Stimulated activated CD8-positive, alpha-beta memory T cell treated with anti-CD3 and anti-CD28 coated beads, Interleukin-12 subunit alpha, Interleukin-12 subunit beta, amount 100 ng/mL, for 4 hours (primary cell): Measurements from ENCODE around the gene C1S.
A peak's percentile ranks its signal among the peaks of the same experiment; 100 is the strongest.
"Not testable (repeated sequence)": the region's sequence is repeated elsewhere in the genome, so short reads cannot be mapped to it uniquely, and the experiment has no call there.

Source experiments
- DNase-seq: peaks from one replicate; pipeline ENCODE4 v3.0.0-alpha.2; 2020; ENCODE audit warnings: low read depth

Gene C1S

GRCh38 chr12:7102582-7102981, 42.1 kb downstream of the C1S start:
- no peak for DNase-seq

GRCh38 chr12:7103837-7104584, 43.5 kb downstream of the C1S start:
- no peak for DNase-seq

- DNase-seq: no peak
Measured at GRCh38 chr12:7106082-7106481, 45.6 kb downstream of the C1S start.

DNA sequence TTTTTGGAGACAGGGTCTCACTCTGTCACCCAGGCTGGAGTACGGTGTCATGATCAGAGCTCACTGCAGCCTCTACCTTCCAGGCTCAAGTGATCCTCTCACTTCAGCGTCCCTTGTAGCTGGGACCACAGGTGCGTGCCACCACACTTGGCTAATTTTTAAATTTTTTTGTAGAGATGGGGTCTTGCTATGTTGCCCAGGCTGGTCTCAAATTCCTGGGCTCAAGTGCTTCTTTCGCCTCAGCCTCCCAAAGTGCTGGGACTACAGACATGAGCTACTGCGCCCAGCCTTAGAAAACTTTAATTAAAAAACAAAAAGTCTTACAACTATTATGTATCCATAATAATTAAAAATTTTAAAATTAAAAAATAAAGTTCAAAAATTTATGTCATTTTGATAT, 46.7 kb downstream of the C1S start:
- DNase-seq: not testable (repeated sequence)

GRCh38 chr12:7107636-7108002, 47.1 kb downstream of the C1S start:
- DNase-seq: no peak

DNA sequence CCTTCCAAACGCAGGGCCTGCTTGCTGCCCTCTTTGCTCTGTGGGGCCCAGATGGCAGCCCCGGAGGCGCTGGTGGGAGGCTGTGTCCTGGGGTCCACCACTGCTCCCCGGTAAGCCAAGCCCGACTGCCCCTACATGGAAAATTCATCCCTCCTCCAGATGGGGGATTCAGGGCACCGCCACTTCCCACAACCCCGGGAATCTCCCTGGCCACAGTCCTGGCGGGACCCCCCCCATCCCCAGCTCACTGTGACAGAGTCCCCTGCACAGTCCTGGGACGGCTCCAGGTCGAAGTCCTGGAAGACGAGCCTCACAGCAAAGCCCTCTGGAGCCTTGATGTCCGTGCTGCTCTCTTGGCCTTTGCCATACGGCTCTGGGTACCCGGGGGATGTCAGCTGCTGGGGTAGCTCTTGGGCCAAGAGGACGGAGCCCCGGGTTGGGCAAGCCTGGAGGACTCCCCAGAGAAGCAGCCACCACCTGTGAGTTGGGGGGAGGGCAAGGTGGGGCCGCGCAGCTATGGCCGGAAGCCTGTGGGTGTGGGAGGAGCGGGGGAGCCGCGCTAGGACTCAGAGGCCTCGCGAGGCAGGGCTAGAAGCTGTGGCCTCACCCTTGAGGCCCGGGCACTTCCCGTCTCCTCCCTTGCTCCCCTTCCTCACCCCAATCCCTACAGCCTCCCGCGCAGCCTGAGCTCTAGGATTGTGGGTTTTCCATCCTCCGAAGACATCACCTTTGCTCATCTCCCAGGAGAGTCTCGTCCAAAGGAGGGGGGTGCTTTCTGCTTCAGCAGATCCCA, 47.7 kb downstream of the C1S start:
- peak; percentile 51 for DNase-seq

DNA sequence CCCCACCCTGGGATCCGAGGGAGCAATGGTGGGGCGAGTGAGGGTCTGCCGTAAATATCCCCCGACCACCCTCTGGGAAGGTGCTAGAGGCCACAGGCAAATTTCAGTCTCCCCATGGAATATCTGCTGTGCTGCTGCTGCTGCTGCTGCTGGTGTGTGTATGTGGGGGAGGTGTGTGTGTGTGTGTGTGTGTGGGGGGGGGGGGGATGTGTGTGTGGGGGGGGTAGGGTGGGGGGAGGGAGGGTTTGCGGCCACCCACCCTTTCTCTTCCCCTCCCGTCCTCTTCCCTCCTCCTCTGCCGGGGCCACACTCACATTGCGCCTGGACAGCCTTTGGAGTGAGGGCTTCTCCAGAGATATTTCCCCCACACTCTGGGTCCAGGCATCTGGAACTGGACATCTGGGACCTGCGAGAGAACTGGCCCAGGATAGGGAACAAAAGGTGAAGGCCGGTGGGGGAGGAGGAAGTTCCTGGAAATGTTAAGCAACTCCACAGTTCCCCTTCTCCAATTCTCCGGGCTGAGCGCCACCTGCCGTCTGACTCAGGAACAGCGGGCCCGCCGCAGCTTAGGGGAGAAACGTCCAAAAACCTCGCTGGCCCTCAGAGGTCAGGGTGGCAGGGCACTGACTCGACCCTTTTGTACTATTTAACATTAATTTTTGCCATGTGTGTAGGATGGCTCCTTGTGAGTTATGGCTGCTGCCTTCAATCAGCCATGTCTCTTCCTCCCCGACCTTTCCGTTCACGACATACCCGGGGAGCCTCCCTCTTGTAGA, 48.5 kb downstream of the C1S start, which contains the start of gene C1RL:
Gene C1RL (minus strand): TSS at position 419 of the 776 bp plus-strand sequence. CDS start 34 bp downstream, at position 385.
- peak; percentile 64 for DNase-seq

DNA sequence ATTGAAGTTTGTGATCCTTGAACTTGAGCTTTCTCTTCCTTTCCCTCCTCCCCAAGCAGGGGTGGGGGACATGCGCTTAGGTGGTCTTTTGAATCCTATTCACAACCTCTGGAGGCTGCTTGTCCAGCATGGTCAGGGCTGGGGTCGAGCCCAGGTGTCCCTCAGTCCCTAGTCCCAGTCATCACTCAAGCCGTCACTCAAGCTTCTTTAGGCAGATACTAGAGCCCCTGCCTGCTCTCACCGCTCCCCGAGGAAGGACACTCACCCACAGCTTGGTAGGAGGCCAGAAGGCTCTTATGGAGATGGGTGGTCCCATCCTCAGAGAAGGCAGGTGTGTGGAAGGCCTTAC, 49.0 kb downstream of the C1S start:
- DNase-seq: no peak

GRCh38 chr12:7110661-7111060, 50.1 kb downstream of the C1S start:
- no peak for DNase-seq

GRCh38 chr12:7112041-7112440, 51.5 kb downstream of the C1S start:
- DNase-seq: no peak

- DNase-seq: no peak
Measured at GRCh38 chr12:7113389-7113871, 52.9 kb downstream of the C1S start.

DNA sequence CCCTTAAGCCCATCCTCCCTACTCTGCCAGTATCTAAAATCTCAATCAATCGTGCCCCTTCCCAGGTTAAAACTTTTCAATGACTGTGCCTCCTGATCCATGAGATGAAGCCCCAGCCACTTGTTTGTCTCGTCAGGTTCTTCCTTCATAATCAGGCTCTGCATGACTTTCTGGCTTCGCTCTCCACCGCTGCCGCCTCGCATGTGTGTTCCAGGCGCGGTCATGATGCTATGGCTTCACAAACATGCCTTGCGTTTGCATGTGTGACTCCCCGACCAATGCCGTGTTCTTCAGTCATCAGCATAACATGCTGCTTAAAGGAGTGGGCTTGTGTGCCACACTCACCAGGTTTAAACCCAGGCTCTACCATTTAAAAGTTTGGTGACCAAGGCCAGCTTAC, 53.5 kb downstream of the C1S start:
- no peak for DNase-seq

DNA sequence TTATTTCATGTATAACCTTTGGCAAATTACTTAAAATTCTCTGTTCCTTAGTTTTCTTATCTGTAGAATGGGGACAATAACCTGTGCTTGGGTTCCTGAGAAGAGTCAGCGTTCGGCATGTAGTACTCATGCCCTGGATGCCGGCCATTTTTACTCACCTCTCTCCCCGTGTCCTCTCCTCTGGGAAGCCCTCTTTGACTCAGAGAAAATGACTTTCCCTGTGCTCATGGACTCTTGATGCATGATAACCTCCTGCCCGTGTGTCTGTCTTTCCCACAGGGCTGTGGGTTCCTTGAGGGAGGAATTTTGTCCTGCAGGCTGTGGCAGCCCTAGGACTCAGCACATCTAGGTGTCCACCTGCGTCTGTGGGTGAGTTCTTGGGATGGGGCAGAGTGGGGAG, 54.3 kb downstream of the C1S start:
- DNase-seq: no peak

DNA sequence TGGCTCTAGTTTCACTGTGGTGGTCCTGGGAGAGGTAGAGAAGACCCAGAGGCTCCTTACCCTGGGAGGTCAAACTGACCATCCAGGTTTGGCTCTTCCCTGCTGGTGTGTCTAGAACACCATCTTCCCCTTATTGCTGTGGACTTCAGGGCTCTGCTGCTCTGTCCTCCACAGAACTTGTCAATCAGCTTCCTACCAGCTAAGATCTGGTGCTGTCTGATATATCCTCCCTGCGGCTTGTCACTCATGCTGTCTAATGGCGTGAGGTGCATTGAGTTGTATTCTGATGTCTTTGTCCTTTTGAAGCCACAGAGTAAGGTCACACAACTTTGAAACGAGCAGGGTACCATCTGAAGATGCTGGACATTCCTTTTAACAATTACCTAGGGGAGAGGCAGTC, 55.7 kb downstream of the C1S start:
- DNase-seq: no peak

DNA sequence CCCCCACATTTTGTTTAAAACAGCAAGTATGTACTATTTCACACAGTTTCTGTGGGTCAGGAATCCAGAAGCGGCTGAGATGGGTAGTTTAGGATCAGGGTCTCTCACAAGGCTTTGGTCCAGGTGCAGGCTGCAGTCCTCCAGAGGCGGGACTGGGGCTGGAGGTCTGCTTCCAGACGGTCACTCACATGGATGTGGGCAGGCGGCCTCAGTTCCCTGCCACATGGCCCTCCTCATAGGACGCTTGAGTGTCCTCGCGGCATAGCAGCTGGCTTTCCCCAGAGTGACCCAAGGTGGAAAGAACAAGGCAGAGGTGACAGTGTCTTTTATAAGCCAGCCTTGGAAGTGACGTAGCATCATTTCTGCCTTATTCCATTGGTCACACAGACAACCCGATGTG, 56.4 kb downstream of the C1S start:
- no peak for DNase-seq

- DNase-seq: no peak
Measured at GRCh38 chr12:7117670-7118069, 57.2 kb downstream of the C1S start.

DNA sequence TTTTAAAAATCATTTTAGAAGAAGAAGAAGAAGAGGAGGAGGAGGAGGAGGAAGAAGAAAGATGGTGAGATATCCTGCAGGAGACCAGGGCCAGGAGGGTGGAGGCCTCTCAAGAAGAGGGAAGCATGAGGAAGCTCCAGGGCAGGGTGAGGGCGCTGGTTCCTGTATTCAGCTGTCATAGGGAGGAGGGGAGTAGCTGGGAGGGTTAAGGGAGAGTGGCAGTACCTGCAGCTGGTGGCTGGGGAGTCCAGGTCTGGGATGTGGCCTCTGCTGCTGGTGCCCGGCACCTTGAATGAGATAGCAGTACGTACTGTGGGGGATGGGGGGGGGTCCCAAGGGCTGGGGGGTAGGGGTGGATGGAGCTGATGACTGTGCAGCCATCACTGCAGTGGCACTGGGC, 58.4 kb downstream of the C1S start:
- no peak for DNase-seq

GRCh38 chr12:7120166-7120565, 59.6 kb downstream of the C1S start:
- no peak for DNase-seq
